22Rv1 (cell line): ENCODE measurements around the gene GAB2.

Source experiments
- CTCF ChIP-seq: fragments of 450-650 bp; IDR thresholded peaks from 2 replicates; pipeline ENCODE4 v1.5.1; 2017; ENCODE audit warnings: mild to moderate bottlenecking
- ZFX ChIP-seq: fragments of 450-650 bp; IDR thresholded peaks from 2 replicates; pipeline ENCODE4 v1.6.1; 2017; ENCODE audit warnings: antibody characterized with exemption, borderline replicate concordance

- no peak for TF ChIP-seq CTCF
- TF ChIP-seq ZFX: no peak
These were observed 35.7 kb upstream of the GAB2 start for GRCh38 chr11:78453140-78453935.
